Measurements from ENCODE around the gene SAV1. TPM values are rescaled to one million over a fixed set of nuclear protein-coding genes. Genes with fewer than 3 reads are reported as not detected.

SAV1 gene
- total RNA-seq, 1 donor from 2014 or later = 47.0 TPM

DNA sequence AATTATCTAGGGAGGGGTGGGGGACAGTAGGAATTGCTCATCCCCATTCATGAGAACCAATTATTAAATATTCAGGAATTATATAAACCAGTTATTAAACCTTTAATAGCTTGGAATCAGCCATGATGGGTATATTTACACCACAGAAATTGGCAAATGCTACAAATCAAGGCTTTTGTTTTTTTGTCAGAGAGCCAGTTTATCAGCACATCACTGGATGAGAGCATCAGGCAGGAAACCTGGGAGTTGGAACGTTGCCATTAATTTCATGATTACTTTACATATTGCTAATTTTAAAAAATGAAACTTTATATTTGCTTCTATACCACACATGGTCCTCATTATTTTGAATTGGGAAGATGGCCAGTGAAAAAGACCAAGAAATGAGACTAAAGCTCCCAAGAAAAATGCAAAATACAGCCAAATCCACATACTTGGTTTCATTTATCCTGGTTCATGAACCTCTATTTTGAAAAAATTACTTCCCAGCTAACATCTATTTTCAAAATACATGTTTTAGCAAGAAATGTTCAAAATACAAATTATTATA, 59.7 kb downstream of the SAV1 start:
- DNase-seq (ENCODE audit: low spot score) = no peak

DNA sequence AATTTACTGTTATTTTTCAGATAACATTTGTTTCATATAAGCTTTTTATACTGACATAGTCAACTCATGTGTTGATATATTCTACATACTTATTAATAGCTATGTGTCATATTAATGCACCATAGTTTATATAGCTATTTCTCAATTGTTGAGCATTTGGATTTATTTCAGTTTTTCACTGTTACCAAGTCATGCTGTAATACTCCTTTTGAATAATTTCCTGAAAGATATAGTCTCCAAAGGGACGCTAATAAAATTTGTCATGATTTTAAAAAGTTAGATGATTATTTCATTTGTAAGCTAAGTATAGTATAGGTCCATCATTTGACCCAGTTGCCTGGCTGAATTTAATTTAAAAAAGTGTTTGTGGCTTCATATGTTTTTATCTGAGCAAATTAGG, 60.3 kb downstream of the SAV1 start:
- DNase-seq (ENCODE audit: low spot score) = no peak

DNA sequence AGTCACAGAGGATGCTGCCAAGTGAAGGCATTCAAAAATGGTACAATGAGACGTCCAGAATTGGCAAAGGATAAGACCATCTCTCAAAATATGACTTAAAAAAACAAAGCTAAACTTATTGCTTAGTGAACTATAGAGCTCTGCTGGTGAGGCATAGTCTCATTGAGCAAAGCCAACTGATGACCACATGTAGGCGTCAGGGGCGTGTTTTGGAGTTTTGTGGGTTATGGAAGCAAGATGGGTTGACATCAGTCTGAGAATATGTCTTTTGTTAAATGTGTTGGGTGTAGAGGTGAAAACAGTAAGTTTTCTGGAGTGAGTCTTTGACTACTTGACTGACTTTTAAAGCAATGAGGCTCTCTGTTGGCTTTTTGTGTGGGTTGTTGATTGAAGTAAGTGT, 60.9 kb downstream of the SAV1 start:
- DNase-seq (ENCODE audit: low spot score) = no peak

DNA sequence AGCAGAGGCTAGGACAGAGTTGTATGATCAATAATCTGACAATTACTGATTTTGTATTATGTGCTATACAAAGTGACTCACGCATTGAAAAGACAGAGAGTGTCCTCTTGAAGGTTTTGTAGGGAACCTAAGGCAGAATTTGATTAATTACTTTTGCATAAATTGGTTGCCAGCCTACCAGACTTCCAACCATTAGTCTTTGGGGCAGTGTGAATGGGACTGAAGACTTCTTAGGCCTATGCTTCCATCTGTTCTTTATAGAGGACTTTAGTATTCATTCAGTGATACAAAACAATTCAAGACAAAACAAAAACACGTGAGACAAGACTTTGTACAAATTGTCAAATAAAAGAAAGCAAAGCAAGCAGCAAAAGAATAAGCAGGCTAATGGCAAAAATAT, 61.6 kb downstream of the SAV1 start:
- DNase-seq (ENCODE audit: low spot score) = no peak

DNA sequence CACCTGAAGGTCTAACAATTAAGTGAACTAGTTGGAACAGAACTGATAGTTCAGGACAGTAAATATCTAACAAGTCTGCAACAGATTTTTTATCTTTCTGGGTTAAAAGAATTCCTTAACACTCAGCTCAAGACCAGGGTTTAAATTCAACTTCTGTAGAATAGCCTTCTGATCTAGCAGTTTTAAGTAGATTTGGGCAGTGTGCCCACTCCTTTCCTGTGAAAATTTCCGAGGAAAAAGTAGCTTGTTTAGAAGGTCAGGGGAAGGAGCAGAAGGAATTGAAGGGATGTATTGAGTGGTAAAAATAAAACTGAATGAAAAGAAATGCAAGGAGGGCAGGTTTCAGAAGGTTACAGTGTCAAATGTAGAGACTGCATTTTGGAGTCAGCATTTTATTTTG, 62.3 kb downstream of the SAV1 start:
- no peak for DNase-seq (ENCODE audit: low spot score)

GRCh38 chr14:50603565-50603964, 64.5 kb downstream of the SAV1 start:
- DNase-seq (ENCODE audit: low spot score) = no peak

GRCh38 chr14:50602035-50602434, 66.1 kb downstream of the SAV1 start:
- no peak for DNase-seq (ENCODE audit: low spot score)

- no peak for DNase-seq (ENCODE audit: low spot score)
Measured at GRCh38 chr14:50601394-50601793, 66.7 kb downstream of the SAV1 start.

DNA sequence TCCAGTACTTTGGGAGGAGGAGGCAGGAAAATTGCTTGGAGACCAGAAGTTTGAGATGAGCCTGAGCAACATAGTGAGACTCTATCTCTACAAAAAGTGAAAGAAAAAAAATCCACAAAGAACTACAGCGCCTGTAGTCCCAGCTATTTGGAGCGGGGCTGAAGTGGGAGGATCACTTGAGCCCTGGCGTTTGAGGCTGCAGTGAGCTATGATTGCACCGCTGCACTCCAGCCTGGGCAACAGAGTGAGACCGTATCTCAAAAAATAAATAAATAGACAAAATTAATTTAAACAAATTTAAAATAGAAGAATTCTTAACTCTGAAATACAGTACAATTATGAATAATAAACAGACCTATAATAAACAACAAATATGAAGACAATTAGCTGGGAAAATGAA, 67.3 kb downstream of the SAV1 start:
- no peak for DNase-seq (ENCODE audit: low spot score)

GRCh38 chr14:50599700-50600444, 68.2 kb downstream of the SAV1 start:
- DNase-seq (ENCODE audit: low spot score) = no peak

GRCh38 chr14:50598765-50599164, 69.3 kb downstream of the SAV1 start:
- no peak for DNase-seq (ENCODE audit: low spot score)

GRCh38 chr14:50594577-50595316, 73.4 kb downstream of the SAV1 start:
- no peak for DNase-seq (ENCODE audit: low spot score)

DNA sequence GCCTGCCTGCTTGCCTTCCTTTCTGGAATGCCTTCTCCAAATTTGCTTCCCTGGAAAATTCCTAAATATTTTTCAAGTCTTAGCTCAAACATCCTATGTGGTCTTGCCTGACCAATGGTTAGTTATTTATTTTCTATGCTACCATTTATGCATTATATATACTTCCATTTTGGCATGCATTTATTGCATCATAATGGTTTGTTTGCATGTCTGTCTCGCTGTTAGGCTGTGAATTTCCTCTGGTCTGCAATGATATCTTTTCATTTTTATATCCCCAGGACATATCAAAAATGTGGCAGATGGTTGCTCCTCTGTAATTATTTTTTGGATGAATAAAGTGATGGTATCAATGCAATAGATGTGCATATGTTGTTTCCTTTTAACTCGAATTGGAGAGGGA, 77.6 kb downstream of the SAV1 start:
- no peak for DNase-seq (ENCODE audit: low spot score)

Other genes starting within 250 kb of the SAV1 start
- gene MAP4K5, start 135.7 kb downstream of the SAV1 start, total RNA-seq = 52.6 TPM
- gene ATL1, start 108.2 kb downstream of the SAV1 start, total RNA-seq = 3.6 TPM
- 40.3 TPM for gene NIN, start 162.9 kb upstream of the SAV1 start, total RNA-seq
- not detected for gene ABHD12B, start 203.7 kb upstream of the SAV1 start, total RNA-seq